ENCODE measurements around the gene REEP3.

REEP3 gene

DNA sequence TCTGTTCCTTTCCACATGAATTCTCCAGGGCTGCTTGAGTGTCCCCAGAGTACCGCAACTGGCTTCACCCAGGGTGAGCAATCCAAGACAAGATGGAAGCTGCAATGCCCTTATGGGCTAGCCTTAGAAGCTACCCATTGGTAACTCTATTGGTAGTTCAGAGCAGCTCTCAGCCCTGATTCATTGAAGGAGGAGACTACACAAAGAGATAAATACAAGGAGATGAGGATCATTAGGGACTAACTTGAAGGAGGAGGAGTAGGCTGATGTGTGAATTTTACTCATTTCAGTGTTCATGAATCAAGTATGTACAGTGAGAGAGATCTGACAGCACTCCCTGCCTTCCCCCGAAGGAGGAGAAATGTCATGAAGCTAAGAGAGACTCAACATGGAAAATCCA is 124.0 kb downstream of the REEP3 start:
- H3F3A ChIP-seq (ENCODE audit: insufficient read depth, low read length) = no peaks in the 10 kb centered on the region
- no peaks in the 10 kb centered on the region for H3K9me3 ChIP-seq (ENCODE audit: low read length)
- no peaks in the 10 kb centered on the region for H3K36me3 ChIP-seq (ENCODE audit: insufficient read depth, low read length)
- no peak overlapping the region for H2AFZ ChIP-seq (ENCODE audit: low read length)
- no peaks in the 10 kb centered on the region for H4K20me1 ChIP-seq (ENCODE audit: insufficient read depth, low read length)
- H3K9me2 ChIP-seq (ENCODE audit: low read depth, low read length) = no peaks in the 10 kb centered on the region
- H3K4me2 ChIP-seq (ENCODE audit: low read length) = no peak overlapping the region
- no peaks in the 10 kb centered on the region for H3K79me2 ChIP-seq (ENCODE audit: insufficient read depth, low read length)
- H3K4me1 ChIP-seq (ENCODE audit: insufficient read depth, low read length, severe bottlenecking) = no peaks in the 10 kb centered on the region
- no peak overlapping the region for H3K4me3 ChIP-seq (ENCODE audit: low read depth, low read length, poor library complexity, severe bottlenecking)
- H3K27me3 ChIP-seq (ENCODE audit: insufficient read depth, low read length) = no peaks in the 10 kb centered on the region
- no peak for TF ChIP-seq EZH2 (IDR thresholded peaks at IDR 0.05; ENCODE audit: borderline replicate concordance, low read length)
- TF ChIP-seq, protein P1, sequence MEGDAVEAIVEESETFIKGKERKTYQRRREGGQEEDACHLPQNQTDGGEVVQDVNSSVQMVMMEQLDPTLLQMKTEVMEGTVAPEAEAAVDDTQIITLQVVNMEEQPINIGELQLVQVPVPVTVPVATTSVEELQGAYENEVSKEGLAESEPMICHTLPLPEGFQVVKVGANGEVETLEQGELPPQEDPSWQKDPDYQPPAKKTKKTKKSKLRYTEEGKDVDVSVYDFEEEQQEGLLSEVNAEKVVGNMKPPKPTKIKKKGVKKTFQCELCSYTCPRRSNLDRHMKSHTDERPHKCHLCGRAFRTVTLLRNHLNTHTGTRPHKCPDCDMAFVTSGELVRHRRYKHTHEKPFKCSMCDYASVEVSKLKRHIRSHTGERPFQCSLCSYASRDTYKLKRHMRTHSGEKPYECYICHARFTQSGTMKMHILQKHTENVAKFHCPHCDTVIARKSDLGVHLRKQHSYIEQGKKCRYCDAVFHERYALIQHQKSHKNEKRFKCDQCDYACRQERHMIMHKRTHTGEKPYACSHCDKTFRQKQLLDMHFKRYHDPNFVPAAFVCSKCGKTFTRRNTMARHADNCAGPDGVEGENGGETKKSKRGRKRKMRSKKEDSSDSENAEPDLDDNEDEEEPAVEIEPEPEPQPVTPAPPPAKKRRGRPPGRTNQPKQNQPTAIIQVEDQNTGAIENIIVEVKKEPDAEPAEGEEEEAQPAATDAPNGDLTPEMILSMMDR (IDR thresholded peaks at IDR 0.05; ENCODE audit: low read length) = no peak
- H3K27ac ChIP-seq (ENCODE audit: low read depth, low read length, poor library complexity, severe bottlenecking) = no peak overlapping the region
- no peak overlapping the region for H3K9ac ChIP-seq (ENCODE audit: low read length)

DNA sequence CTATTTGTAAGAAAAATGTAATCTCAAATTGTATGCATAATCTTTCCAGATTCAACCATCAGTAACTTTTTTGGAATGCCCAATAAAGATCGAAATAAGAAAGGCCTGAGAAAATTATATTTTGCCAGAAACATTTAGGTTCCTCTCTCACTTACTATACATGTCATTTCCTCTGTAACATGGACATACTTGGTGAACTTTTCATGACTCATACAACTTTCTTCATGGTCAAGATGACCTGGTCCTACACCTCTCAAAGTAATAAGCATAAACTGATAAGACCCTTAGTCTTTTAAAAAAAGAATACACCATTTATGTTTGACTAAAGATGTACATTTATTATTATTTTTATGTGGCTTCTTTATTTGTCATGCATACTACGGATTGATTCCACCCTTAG is 125.3 kb downstream of the REEP3 start:
- Histone ChIP-seq H3K36me3 (ENCODE audit: insufficient read depth, low read length) (no peaks in the 10 kb centered on the region), H3K4me3 (ENCODE audit: low read depth, low read length, poor library complexity, severe bottlenecking) (no peak overlapping the region), H3K79me2 (ENCODE audit: insufficient read depth, low read length) (no peaks in the 10 kb centered on the region), H3K4me1 (ENCODE audit: insufficient read depth, low read length, severe bottlenecking) (no peaks in the 10 kb centered on the region), H3K27ac (ENCODE audit: low read depth, low read length, poor library complexity, severe bottlenecking) (no peak overlapping the region), H3K9ac (ENCODE audit: low read length) (no peak overlapping the region), H3F3A (ENCODE audit: insufficient read depth, low read length) (no peaks in the 10 kb centered on the region), H3K27me3 (ENCODE audit: insufficient read depth, low read length) (no peaks in the 10 kb centered on the region), H3K4me2 (ENCODE audit: low read length) (no peak overlapping the region), H3K9me3 (ENCODE audit: low read length) (no peaks in the 10 kb centered on the region), H3K9me2 (ENCODE audit: low read depth, low read length) (no peaks in the 10 kb centered on the region), H2AFZ (ENCODE audit: low read length) (no peak overlapping the region), H4K20me1 (ENCODE audit: insufficient read depth, low read length) (no peaks in the 10 kb centered on the region)
- TF ChIP-seq, protein P1 (IDR thresholded peaks at IDR 0.05; ENCODE audit: low read length) = no peak
- no peak for TF ChIP-seq EZH2 (IDR thresholded peaks at IDR 0.05; ENCODE audit: borderline replicate concordance, low read length)

DNA sequence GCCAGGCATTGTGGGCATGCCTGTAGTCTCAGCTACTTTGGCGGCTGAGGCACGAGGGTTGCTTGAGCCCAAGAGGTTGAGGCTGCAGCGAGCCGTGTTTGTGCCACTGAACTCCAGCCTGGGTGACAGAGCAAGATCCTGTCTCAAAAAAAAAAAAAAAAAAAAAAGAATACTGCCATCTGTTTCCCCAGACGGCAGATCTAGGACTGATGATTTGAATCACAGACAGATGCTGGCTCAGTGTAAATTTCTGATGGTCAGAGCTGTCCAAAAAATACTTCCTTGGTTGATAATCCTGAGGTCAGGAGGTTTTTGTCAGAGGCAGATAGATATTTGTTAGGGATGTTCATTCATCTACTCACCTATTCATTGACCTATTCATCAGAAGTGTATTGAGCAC is 130.7 kb downstream of the REEP3 start:
- TF ChIP-seq EZH2 (IDR thresholded peaks at IDR 0.05; ENCODE audit: borderline replicate concordance, low read length) = no peak
- TF ChIP-seq, protein P1 (IDR thresholded peaks at IDR 0.05; ENCODE audit: low read length) = no peak
- Histone ChIP-seq H3K4me1 (ENCODE audit: insufficient read depth, low read length, severe bottlenecking) (no peaks in the 10 kb centered on the region), H3K4me3 (ENCODE audit: low read depth, low read length, poor library complexity, severe bottlenecking) (no peak overlapping the region), H3K9me2 (ENCODE audit: low read depth, low read length) (no peaks in the 10 kb centered on the region), H3K27me3 (ENCODE audit: insufficient read depth, low read length) (no peaks in the 10 kb centered on the region), H3K36me3 (ENCODE audit: insufficient read depth, low read length) (no peaks in the 10 kb centered on the region), H3K27ac (ENCODE audit: low read depth, low read length, poor library complexity, severe bottlenecking) (no peak overlapping the region), H4K20me1 (ENCODE audit: insufficient read depth, low read length) (no peaks in the 10 kb centered on the region), H3K4me2 (ENCODE audit: low read length) (no peak overlapping the region), H3K9me3 (ENCODE audit: low read length) (no peaks in the 10 kb centered on the region), H2AFZ (ENCODE audit: low read length) (no peak overlapping the region), H3F3A (ENCODE audit: insufficient read depth, low read length) (no peaks in the 10 kb centered on the region), H3K9ac (ENCODE audit: low read length) (no peak overlapping the region), H3K79me2 (ENCODE audit: insufficient read depth, low read length) (no peaks in the 10 kb centered on the region)
